Measurements from ENCODE around the gene TRIM27.
"Not testable (repeated sequence)": the region's sequence is repeated elsewhere in the genome, so short reads cannot be mapped to it uniquely, and the experiment has no call there.

TRIM27 gene

GRCh38 chr6:28895131-28895812, 28.5 kb downstream of the TRIM27 start:
- DNase-seq = peak; percentile 97

- no peak for DNase-seq
Observed at GRCh38 chr6:28893172-28893799, 30.5 kb downstream of the TRIM27 start.

GRCh38 chr6:28892525-28892924, 31.3 kb downstream of the TRIM27 start:
- DNase-seq = no peak

- DNase-seq = no peak
Observed at GRCh38 chr6:28887796-28888496, 35.8 kb downstream of the TRIM27 start.

GRCh38 chr6:28886079-28886439, 37.7 kb downstream of the TRIM27 start:
- no peak for DNase-seq

- DNase-seq = no peak
Observed at GRCh38 chr6:28884423-28885131, 39.2 kb downstream of the TRIM27 start.

- peak; percentile 40 for DNase-seq
Observed at GRCh38 chr6:28880894-28881780, 42.6 kb downstream of the TRIM27 start.

GRCh38 chr6:28880519-28880893, 43.3 kb downstream of the TRIM27 start:
- no peak for DNase-seq

- no peak for DNase-seq
Observed at GRCh38 chr6:28876710-28877109, 47.1 kb downstream of the TRIM27 start.

GRCh38 chr6:28875191-28875747, 48.5 kb downstream of the TRIM27 start:
- no peak for DNase-seq

GRCh38 chr6:28872157-28872817, 51.5 kb downstream of the TRIM27 start:
- DNase-seq = not testable (repeated sequence)

- DNase-seq = no peak
Observed at GRCh38 chr6:28871335-28872156, 52.2 kb downstream of the TRIM27 start.

GRCh38 chr6:28868873-28869272, 54.9 kb downstream of the TRIM27 start:
- DNase-seq = no peak

GRCh38 chr6:28867086-28867409, 56.7 kb downstream of the TRIM27 start:
- DNase-seq = no peak

- peak; percentile 71 for DNase-seq
Observed at GRCh38 chr6:28866205-28867085, 57.3 kb downstream of the TRIM27 start.

GRCh38 chr6:28865401-28866204, 58.2 kb downstream of the TRIM27 start:
- peak; percentile 89 for DNase-seq

- no peak for DNase-seq
Observed at GRCh38 chr6:28864326-28864923, 59.4 kb downstream of the TRIM27 start.

GRCh38 chr6:28863604-28864325, 60.0 kb downstream of the TRIM27 start:
- peak; percentile 64 for DNase-seq

All from NCI-H446 treated with DMSO at 0.1 percent for 48 hours (cell line).